ENCODE measurements around the gene IL1B. TPM values are rescaled to one million over a fixed set of nuclear protein-coding genes. Genes with fewer than 3 reads are reported as not detected.

Gene IL1B
- total RNA-seq, 1 donor from 2014 or later: 0.23 TPM

- H3K4me3 Mint-ChIP-seq: no peak overlapping the region
- no peak overlapping the region for H3K27ac Mint-ChIP-seq
Measured at GRCh38 chr2:112788653-112789052, 47.9 kb downstream of the IL1B start.

GRCh38 chr2:112787729-112788393, 48.7 kb downstream of the IL1B start:
- DNase-seq (ENCODE audit: low spot score): no peak
- no peak overlapping the region for H3K27ac Mint-ChIP-seq
- peaks cover 8% of the 10 kb centered on the region for H3K27me3 Mint-ChIP-seq (ENCODE audit: insufficient read depth)
- H3K4me3 Mint-ChIP-seq: no peak overlapping the region
- H3K9me3 Mint-ChIP-seq: no peaks in the 10 kb centered on the region
- H3K4me1 Mint-ChIP-seq (ENCODE audit: low read depth): peaks cover 19% of the 10 kb centered on the region
- H3K36me3 Mint-ChIP-seq (ENCODE audit: low read depth): no peaks in the 10 kb centered on the region
- intact Hi-C loops (cut with micrococcal nuclease): no loop called here

More at GRCh38 chr2:112788653-112789052, 47.9 kb downstream of the IL1B start:
- Mint-ChIP-seq H3K4me1 (ENCODE audit: low read depth) (peaks cover 19% of the 10 kb centered on the region), H3K9me3 (peaks cover 4% of the 10 kb centered on the region), H3K27me3 (ENCODE audit: insufficient read depth) (peaks cover 8% of the 10 kb centered on the region), H3K36me3 (ENCODE audit: low read depth) (peaks cover 4% of the 10 kb centered on the region)
- DNase-seq (ENCODE audit: low spot score): no peak
- intact Hi-C loops (cut with micrococcal nuclease): no loop called here

GRCh38 chr2:112787294-112787693, 49.3 kb downstream of the IL1B start:
- Mint-ChIP-seq H3K36me3 (ENCODE audit: low read depth) (no peaks in the 10 kb centered on the region), H3K4me1 (ENCODE audit: low read depth) (peaks cover 20% of the 10 kb centered on the region), H3K4me3 (no peak overlapping the region), H3K27ac (no peak overlapping the region), H3K27me3 (ENCODE audit: insufficient read depth) (peaks cover 8% of the 10 kb centered on the region), H3K9me3 (no peaks in the 10 kb centered on the region)
- intact Hi-C loops (cut with micrococcal nuclease): no loop called here
- DNase-seq (ENCODE audit: low spot score): no peak

- no peak within 1 kb of the TSS for H3K27ac Mint-ChIP-seq
- H3K9me3 Mint-ChIP-seq: no peaks in the 10 kb centered on the region
- peaks cover 20% of the 10 kb centered on the region for H3K4me1 Mint-ChIP-seq (ENCODE audit: low read depth)
- intact Hi-C loops (cut with micrococcal nuclease): no loop called here
- H3K27me3 Mint-ChIP-seq (ENCODE audit: insufficient read depth): peaks cover 8% of the 10 kb centered on the region
- peak within 1 kb of the TSS; percentile 68 for H3K4me3 Mint-ChIP-seq
- no peak for DNase-seq (ENCODE audit: low spot score)
- H3K36me3 Mint-ChIP-seq (ENCODE audit: low read depth): no peaks in the 10 kb centered on the region
Measured at GRCh38 chr2:112784199-112785189, 52.1 kb downstream of the IL1B start, which contains the start of gene IL1A. TSS of gene IL1A (minus strand) at chr2:112784493. CDS start at chr2:112783770, 723 bp downstream.

- DNase-seq (ENCODE audit: low spot score): no peak
- peak overlapping the region; percentile 68 for H3K4me3 Mint-ChIP-seq
- peaks cover 12% of the 10 kb centered on the region for H3K27me3 Mint-ChIP-seq (ENCODE audit: insufficient read depth)
- H3K36me3 Mint-ChIP-seq (ENCODE audit: low read depth): peaks cover 5% of the 10 kb centered on the region
- peaks cover 20% of the 10 kb centered on the region for H3K4me1 Mint-ChIP-seq (ENCODE audit: low read depth)
- intact Hi-C loops (cut with micrococcal nuclease): no loop called here
- no peak overlapping the region for H3K27ac Mint-ChIP-seq
- H3K9me3 Mint-ChIP-seq: no peaks in the 10 kb centered on the region
Measured at GRCh38 chr2:112783187-112783714, 53.3 kb downstream of the IL1B start.

- peaks cover 10% of the 10 kb centered on the region for H3K36me3 Mint-ChIP-seq (ENCODE audit: low read depth)
- H3K9me3 Mint-ChIP-seq: no peaks in the 10 kb centered on the region
- intact Hi-C loops (cut with micrococcal nuclease): no loop called here
- DNase-seq (ENCODE audit: low spot score): no peak
- H3K27me3 Mint-ChIP-seq (ENCODE audit: insufficient read depth): peaks cover 12% of the 10 kb centered on the region
- peaks cover 25% of the 10 kb centered on the region for H3K4me1 Mint-ChIP-seq (ENCODE audit: low read depth)
- no peak overlapping the region for H3K27ac Mint-ChIP-seq
- peak overlapping the region; percentile 32 for H3K4me3 Mint-ChIP-seq
Measured at GRCh38 chr2:112782234-112782799, 54.3 kb downstream of the IL1B start.

Other genes with a start within 250 kb of the IL1B start
- gene SLC20A1, start 190.8 kb downstream of the IL1B start, total RNA-seq: 164 and 172 TPM in 2 replicates
- gene NT5DC4, start 115.8 kb downstream of the IL1B start, total RNA-seq: not detected in 2 replicates
- 20.9 and 21.2 TPM in 2 replicates for gene CKAP2L, start 72.2 kb downstream of the IL1B start, total RNA-seq
- gene IL1A, start 52.3 kb downstream of the IL1B start, total RNA-seq: 7.5 and 7.8 TPM in 2 replicates
- not detected in 2 replicates for gene IL37, start 74.4 kb upstream of the IL1B start, total RNA-seq
- gene IL36G, start 141.2 kb upstream of the IL1B start, total RNA-seq: not detected in 2 replicates
- not detected in 2 replicates for gene IL36A, start 168.7 kb upstream of the IL1B start, total RNA-seq
- gene IL36B, start 216.1 kb upstream of the IL1B start, total RNA-seq: not detected in 2 replicates
- gene IL36RN, start 222.4 kb upstream of the IL1B start, total RNA-seq: not detected in 2 replicates
- not detected in 2 replicates for gene IL1F10, start 231.2 kb upstream of the IL1B start, total RNA-seq